HG03342 (cell line): ENCODE measurements around the gene VLDLR.

Experiments
- ATAC-seq: cut with Tn5 transposase; IDR thresholded peaks from one replicate; pipeline ENCODE4 v1.9.1; 2021; ENCODE audit warnings: mild to moderate bottlenecking, moderate library complexity; ENCODE audit not compliant: unreplicated experiment

VLDLR gene

DNA sequence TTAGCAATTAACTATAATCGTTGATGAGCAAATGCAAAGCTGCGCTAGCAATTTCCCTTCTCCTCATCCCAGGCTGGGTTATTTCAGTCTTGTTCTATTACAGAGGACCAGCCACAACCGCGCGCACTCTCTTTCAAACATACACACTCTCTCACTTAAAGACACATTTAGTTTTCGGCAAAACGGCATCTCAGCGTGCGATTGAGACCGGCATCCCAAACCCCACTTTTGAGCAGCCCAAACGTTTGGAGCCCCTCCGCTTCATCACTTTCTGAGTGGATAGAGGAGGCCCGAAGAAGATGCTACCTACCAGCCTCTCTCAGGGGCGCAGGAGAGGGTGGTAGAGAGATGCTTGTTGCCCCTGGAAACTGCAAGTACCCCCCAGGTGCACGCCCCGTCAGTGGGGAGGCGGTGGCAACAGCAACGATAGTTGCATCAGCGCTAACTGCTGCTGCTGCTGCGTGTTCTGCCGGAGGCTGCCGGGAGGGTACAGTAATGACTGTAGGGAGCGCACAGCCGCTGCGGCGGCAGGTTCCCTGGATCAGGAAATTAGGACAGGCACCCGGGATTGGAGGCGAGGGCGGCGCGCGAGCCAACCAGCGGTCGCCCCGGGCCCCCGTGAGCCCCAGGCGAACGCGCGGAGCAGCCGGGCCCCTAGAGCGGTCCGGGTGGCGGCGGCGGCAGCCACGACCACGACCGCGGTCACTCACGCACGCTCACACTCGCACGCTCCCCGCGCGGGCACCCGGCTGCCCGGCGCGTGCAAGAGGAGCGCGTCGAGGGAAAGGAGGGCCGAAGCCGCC lies 467 bp upstream of the VLDLR start:
- peak; percentile 37 for ATAC-seq

DNA sequence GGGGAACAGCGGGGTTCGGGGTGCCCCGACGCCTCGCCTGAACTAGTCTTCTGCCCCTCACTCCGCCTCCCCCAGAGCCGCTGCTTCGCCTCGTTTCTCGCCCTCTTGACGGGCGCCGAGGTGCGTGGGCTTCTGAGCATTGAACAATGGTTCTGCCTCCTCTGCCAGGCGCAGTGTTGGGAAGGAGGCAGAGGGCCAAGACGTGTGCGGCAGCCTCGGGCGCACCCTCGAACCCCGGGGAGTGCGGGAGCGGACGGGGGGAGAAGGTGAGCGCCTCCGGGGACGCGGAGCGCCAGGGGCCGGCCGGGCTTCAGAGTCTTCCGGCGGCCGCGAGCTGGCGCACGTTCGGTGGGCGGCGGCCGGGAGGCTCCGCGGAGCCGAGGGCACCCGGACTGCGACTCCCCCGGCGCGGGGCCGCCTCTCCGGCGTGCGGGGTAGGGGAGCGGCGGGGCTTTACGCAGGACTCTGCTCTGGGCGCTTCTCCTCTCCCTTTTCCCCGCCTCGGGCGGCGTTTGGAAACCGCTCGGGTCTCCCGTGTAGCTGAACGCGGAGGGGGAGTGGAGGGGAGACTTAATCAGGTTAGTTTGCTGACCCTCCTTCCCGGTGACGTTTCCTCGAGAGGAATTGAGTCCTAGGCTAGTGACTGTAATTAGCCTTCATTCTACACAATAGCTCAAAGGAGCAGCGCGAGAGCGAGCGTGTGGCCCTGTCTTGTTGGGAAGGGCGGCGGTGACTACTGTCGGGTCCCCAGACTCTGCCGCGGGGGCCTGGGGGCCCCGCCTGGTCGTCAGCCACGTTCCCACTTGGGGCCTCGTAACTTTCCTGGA lies 1.1 kb downstream of the VLDLR start:
- ATAC-seq: peak; percentile 32

DNA sequence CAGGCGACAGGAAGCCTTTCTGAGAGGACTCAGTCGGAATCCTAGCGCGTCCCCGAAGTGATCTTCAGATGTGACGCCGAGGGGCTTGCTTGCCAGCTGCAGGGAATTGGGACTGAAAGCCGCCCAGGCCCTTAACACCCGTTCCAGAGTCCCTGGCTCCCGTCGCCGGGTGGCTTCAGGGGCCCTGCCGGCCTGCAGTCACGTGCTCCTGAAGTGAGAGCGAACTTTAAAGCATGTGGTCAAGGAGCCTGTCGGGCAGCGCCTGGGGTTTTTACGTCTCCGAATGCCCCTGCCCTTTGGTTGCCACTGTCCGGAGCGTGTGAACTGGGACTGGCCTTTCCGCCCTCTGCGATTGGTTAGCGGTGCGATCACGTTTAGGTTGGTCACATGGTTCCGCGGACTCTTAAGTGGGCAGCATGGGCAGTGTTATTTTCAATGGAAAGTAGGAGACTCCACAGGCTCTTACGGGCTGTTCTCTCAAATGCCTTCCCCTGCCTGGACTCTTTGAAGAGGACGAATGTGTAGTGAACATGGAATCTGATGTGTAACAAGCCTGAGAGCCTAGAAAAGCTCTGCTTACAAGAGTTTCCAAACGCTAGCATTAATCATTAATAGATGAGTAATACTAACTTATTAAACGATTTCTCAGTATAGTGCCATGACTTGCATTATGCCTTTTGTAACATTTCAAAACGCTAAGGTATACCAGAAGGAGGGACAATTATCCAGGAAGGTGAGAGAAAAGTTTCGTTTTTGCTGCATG lies 1.9 kb downstream of the VLDLR start:
- ATAC-seq: no peak

DNA sequence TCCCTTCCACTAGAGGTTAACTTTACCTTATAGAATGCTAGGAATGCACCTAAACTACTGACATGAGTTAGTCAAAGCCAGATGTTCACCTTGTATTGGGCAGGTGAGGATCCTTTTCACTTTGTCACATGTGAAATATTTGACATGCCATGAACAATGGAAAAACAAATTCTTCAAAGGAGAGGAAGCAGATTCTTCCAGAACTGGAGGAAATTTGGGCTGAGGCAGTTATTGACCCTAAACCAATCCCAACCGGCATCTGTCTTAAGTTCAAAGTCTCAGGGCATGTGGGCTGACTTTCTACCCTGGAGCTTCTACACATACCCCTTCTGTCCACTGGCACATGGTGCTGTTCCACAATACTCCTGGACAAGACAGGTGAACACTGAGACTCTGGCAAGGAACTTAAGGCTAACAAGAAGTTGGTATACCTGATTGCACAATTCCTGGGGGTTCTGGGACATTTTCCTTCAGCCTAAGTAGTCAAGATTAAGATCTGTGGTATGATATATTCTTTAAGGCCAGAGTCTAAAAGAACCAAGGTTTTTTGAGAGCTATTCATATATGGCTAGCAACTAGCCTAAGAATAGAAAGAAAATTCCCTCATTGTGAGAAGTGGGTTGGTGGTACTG lies 2.6 kb downstream of the VLDLR start:
- ATAC-seq: no peak

DNA sequence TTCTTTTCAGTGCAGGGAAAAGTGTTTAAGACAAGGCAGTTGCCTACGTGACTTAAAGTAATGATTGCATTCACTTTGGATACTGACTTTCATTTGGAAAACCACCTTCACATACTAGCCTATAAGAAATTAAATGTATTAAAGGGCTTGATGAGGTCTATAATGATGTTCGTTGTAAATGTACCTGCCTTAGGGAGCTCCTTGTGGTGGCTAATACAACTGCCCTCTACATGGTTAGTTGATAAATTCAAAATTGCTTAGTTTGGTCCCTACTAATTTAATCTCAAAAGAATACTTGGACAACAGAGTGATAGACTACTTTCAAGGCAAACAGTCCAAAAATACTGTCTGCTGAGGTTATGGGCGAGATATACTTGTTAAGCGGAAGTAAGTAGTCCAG lies 3.8 kb downstream of the VLDLR start:
- ATAC-seq: no peak

DNA sequence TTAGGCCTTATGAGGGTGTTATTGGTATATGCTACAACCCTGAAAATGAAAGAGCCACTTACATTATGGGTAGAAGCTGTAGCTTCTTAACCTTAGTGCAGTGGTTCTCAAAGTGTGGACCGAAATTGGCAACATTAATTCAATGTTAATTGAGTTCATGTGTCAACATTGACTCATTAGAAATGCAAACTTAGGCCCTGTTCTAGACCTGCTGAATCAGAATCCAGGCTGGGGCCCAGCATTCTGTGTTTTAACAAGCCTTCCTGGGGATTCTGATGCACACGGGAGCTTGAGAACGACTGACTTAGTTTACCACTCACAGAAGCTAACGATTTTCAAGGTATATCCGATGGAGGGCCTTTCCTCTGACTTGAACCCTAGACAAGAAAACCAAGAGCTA lies 7.3 kb downstream of the VLDLR start:
- no peak for ATAC-seq

DNA sequence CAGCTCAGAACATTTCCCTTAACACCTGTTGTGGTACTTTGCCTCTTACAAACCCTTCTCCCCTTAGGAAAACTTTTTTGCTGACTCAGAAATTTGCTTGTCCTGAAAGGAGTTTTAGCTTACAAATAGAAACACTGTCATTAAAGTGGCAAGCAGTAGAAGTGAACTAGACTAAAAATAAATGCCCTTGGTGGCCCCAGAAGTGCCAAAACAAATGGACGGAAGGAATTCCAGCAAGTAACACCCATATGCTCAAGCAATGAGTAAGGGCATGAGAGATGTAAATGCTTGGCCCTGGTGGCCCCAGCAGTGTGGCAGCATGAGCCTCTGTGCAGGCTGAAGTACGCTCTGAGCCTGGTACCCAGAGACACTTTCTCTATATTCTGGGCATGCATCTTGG lies 8.6 kb downstream of the VLDLR start:
- ATAC-seq: no peak

DNA sequence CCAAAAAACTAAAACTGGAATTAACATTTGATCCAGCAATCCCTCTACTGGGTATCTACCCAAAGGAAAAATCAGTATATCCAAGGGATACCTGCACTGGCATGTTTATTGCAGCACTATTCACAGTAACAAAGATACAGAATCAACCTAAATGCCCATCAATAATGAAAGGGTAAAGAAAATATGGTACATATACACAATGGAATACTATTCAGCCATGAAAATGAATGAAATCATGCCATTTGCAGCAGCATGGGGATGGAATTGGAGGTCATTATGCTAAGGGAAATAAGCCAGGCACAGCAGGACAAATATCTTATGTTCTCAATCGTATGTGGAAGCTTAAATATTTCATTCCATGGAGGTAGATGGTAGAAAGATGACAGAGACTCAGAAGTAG lies 9.7 kb downstream of the VLDLR start:
- no peak for ATAC-seq

DNA sequence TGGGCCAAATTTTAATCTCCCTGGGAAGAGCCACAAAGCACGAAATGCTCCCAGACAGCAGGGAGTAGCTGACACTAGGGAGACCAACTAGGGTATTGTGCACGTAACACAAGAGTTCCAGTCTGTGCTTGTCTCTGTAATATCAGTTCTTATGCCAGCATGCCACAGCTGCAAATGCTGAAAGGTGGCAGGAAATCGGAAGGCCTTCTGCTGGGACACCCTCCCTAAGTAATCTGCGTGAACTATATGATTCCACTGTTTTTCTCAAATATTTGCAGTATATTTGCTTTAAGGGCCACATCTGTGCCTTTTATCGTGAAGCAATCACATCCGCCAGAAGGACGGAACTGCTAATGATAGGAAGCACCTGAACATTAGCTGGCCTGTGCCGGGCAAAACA lies 12.6 kb downstream of the VLDLR start:
- ATAC-seq: no peak

DNA sequence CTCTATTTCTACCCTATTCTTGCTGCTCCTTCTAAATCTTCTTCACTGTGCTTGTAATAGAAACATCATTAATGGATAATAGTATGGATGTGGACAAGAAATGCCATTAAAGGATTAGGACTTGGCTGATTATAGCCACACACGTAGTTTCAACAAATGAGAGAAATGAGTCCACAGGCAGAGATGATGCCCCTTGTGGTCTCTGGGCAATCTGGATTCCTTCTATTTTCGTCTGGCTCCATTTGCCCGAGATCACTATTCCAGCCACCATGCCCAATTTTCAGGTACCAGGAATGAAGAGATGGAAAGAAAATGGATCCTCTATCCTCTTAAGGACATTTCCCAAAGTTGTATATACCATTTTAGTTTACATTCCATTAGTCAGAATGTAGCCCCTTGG lies 13.2 kb downstream of the VLDLR start:
- no peak for ATAC-seq

DNA sequence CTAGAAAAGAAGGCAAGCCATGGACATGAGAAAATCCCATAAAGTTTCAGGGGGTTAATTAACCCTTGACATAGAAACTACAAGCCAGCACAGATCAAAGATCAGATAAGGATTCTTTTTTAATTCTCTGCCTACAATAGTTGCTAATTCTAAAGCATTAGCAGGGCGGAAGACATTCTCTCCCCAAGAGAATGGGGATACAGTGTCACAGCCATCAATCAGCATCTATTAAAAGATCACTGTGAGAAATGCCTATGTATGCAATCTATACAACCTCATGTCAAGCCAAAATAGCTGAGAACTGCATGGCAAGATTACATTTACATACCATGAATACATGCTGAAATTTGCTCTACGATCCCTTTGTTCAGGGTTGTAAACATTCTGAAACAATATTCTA lies 14.3 kb downstream of the VLDLR start:
- no peak for ATAC-seq

DNA sequence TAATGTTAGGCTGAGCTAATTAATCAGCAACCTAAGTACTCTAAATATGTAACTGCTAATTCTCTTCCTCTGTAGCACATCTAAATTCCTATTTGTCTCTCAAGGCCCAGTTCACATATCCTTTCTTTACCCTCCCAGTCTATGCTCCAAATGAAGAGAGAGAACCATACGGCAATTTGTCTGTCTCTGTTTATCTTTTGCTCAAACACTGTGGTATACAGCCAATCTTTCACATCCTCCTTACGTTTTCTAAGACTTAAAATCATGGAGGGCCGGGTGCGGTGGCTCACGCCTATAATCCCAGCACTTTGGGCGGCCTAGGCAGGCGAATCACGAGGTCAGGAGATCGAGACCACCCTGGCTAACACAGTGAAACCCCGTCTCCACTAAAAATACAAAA lies 15.8 kb downstream of the VLDLR start:
- ATAC-seq: no peak

DNA sequence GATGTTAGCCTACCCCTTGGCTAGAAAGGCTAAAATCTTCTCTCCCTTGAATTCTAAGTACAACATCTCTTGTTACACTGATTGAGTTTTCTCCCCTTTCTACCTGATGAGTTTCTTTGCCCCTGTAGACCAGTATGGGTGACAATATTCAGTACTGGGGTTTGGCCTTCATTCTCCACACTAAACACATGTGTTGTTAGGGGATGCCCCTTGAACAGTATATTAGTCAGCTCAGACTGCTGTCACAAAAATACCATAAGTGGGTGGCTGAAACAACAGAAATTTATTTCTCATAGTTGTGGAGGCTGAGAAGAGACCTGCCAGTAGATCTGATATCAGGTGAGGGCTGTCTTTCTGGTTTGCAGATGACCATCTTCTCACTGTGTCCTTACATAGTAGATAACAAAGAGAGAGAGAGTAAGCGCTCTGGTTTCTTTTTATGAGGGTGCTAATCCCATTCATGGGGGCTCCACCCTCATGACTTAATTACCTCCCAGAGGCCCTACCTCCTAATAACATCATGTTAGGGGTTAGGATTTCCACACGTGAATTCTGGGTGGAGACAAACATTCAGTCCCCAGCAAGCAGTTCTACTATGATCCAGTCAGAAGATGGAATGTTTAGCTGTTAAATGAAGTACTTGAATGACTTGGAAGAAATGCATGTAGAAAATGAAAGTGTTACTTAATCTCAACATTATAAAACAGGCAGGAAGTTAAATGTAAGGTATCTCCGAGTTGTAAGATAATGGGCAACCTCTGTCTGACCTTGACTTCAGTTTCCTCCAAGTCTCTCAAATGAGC lies 17.5 kb downstream of the VLDLR start:
- ATAC-seq: peak; percentile 87

DNA sequence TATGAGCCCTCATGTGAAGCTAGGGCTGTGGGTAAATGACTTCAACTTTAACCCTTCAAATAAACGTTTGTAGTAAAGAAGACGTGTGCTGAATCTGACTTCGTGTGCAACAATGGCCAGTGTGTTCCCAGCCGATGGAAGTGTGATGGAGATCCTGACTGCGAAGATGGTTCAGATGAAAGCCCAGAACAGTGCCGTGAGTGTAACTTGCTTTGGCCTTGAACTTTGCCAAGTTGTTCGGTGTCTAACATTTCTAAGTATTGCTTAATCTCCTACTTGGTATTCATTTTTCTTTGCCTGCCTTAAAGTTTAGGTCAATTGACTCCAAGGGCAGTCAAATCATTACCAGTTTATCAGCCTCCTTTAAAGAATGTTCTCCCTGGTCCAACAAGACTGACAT lies 18.2 kb downstream of the VLDLR start:
- ATAC-seq: no peak

DNA sequence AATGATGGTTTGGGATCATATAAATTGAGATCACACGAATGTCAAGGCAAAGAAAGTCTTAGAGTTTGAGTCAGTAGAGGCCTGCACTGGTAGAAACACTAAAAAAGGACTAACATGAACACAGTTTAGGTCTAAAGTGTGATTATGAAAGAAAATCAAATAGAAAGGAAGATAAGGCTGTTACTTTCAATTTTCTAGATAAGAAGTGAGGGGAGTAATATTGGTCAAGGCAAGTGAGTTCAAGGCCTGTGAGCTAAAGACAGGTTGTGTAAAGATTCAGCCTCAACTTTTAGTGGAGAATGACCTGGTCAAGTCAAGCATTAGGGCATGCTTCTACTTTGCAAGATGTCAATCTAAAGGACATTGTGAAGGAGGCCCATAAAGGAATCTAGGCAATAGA lies 19.0 kb downstream of the VLDLR start:
- no peak for ATAC-seq

DNA sequence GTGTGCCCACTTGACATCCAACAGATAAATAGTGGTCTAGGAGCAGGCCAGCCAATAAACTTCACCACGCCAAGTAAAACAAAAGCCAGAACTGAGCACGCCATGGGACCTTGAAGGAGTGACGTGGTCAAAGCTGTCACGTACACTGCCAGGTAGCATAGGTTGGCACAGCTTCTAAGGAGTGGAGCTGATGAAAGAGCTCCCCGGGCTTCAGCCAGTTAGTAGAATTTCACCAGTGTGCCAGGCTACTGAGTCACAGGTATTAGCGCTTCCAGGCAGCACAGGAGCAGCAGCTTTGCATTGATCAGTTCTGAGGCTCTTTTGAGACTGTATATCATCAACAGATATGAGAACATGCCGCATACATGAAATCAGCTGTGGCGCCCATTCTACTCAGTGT lies 19.4 kb downstream of the VLDLR start:
- no peak for ATAC-seq

DNA sequence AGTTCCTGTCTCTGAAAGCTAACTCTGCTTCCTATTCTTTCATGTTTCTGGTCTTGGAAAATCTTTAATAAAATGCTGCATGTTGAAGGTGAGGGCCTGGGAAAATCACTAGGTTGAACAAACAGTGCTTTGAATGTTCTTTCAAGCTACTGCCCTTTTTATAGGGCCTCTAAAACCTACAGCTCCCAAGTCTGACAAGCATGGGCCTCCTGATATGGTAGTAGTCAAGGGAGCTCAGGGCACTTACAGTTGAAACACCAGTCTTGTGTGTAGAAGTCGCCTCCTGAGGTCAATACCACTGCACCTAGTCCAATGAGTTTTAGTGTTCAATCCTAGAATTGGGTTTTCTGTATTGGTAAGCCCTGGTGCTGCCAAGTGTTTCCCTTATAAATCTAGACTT lies 20.5 kb downstream of the VLDLR start:
- no peak for ATAC-seq

DNA sequence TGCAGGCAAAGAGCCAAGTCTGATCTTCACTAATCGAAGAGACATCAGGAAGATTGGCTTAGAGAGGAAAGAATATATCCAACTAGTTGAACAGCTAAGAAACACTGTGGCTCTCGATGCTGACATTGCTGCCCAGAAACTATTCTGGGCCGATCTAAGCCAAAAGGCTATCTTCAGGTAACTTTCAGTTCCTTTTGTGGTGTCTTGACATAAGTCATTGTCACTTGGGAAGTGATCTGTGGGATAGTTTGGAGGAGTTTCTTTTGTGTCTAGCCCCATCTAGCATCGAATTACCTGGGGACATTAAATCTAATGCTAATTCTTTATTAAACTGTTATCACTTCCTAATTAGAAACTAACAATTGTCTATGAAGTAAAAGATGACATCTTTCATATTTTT lies 24.0 kb downstream of the VLDLR start:
- peak; percentile 83 for ATAC-seq

DNA sequence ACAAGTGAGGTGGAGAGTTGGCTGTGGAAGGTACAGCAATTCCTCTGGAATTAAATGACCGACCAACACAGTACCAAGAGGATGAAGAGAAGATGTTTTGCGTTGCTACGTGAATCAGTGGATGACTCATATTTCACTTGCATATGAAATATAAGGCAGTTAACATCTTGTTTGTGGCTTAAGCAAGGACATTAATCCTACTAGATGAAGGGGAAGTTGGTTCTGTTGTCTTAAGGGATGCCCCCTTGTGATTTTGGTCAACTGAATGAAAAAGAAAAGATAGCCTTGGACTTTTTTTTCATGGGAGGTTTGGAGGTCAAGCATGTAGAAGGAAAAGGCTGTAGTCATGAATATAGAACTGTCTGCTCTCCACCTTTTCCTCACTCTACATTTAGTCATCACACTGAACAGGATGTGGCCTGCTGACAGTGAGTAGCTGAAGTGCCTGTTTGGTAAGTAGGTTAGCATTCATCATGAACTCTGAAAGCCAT lies 33.9 kb downstream of the VLDLR start:
- peak; percentile 55 for ATAC-seq

DNA sequence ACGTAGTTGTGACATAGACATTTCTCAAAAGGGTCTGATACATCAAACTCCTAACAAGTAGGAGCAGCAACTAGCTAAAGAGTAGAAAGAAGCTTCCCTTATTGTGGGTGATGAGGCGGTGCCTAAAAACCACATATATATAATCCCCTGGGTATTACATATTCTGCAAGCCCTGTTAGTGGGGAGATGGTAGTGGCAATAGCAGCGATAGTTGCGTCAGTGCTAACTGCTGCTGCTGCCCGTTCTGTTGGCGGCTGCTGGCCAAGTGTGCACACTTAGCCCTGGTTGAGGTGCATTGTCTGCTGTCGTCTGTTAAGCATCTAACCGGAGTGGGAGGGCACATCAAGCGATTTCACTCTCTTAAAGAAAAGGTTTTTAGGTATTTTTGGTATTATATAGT lies 35.8 kb downstream of the VLDLR start:
- no peak for ATAC-seq
